ENCODE results near the gene COX18.

The COX18 gene

DNA sequence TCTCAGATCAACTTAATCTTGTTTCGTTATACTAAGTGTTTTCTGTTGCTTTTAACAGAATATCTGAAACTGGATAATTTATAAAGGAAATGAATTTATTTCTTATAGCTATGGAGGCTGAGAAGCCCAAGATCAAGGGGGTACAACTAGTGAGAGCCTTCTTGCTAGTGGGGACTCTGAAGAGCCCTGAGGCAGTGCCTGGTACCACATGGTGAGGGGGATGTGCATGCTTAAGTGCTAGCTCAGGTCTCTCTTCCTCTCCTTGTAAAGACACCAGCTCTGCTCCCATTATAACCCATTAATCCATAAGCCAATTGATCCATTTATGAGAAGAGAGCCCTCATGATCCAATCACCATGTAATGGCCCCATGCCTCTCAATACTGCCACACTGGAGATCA is 17.9 kb downstream of the COX18 start:
- no peak for DNase-seq

DNA sequence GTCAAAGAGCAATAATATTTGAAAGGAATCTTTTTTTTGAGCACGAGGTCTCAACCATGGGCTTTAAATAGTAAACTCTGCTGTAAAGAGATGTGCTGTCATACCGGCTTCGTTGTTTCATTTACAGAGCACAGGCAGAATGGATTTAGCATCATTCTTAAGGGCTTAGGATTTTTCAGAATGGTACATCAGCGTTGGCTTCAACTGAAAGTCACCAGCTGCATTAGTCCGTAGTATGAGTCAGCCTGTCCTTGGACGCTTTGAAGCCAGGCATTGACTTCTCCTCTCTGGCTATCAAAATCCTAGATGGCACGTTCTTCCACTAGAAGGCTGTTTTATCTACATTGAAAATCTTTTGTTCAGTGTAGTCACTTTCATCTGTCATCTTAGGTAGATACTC is 23.6 kb downstream of the COX18 start:
- DNase-seq = no peak

DNA sequence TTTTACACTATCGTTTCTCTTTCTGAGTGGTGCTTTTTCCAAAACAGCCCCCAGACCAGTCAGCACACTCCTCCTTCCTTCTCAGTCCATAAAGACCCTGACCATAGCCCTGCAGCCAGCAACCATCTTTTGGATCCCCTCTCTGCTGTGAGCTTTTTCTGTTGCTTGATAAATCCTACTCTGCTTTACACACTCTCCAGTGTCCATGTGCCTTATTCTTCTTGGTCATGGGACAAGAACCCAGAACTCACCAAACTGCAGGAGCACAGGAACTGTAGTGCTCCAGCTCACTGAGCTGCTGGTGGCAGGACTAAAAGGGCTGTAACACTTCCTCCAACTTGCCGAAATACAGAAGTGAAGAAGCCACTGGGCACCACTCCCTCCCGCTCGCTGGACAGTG is 32.5 kb downstream of the COX18 start:
- no peak for DNase-seq

DNA sequence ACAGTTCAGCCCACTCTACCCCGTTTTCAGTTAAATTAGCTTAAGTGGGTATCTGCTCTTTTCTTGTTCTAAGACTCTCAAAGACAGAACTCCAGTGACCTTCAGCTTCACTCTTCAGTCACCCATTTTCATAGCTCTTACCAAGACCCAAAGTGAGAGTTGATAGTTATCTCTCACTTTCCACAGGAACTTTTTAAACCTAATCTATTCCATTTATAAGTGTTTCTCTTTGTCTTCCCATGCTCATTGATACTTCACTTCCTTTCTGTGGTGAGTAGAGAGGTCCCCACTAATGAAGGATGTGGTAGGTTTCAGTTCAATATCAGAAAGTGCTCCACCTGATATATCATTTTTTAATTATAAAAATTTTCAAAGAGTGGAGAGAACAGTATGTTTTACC is 33.4 kb downstream of the COX18 start:
- DNase-seq = no peak

DNA sequence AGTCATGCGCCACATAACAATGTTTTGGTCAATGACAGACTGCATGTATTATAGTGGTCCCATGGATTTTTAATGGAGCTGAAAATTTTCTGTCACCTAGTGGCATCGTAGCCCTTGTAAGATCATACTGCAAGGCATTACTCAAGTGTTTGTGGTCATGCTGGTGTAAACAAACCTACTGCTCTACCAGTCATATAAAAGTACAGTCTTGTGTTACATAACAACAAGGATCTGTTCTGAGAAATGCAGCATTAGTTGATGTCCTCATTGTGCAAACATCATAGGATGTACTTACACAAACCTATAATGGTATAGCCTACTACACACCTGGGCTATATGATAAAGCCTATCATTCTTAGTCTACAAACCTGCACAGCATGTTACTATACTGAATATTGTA is 34.6 kb downstream of the COX18 start:
- no peak for DNase-seq

DNA sequence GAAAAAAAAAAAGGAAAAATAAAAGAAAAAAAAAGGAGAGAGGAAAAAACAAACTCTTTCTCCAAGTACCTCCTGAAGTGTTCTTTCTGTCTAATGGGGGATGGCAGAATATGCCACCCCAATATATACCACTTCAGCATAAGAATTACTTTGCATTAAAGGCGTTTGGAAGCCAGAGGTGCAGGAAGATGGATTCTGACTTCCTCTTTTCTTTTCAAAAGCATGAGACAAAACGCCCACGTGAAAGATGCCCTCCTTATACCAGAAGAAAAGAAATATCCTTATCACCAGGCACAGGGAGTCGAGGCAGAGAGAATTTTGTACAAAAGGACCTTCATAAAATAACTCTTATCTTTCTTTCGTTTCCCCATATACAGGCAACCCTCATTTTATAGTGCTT is 40.9 kb downstream of the COX18 start:
- DNase-seq = no peak

DNA sequence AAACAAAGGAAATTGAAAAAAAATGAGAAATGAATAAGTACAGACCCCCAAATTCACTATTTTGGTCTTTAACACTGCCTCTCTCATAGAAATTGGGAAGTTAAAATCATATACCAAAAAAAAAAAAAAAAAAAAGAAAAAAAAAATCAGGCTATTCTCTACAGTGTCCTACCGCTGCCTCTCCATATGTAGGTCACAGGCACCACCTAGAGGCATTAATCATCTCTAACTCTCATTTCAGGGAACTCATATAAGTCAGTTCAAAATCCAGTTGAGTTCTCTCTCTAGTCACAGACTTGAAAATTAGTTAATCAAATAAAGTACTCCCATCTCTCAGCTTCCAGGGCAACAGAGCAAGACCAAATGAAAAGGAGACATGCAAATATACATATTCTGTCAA is 47.9 kb downstream of the COX18 start:
- DNase-seq = no peak

DNA sequence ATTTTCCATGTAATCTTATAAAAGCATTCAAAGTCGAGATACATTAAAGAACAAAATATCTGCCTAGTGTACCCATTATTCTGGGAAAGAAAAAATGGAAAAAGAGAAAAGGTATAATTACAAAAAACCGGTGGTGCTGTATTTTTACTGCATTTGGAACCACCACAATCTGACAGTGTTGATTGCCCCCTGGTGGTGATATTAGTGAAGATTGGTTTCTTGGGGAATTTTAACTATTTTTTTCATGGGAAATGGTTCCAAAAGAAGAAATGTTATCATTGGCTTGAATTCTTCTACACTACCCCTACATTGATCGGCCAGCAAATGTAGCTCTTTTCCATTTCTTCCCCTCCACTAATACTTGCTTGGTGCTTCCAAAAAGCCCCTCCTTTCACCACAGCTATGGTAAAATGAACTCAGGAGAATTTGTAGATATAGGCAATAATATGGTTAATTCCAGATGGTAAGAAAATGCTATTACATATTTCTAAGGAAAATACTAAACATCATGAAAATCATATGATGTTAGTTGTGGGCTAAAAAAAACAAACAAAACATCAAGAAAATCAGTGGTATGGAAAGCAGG is 50.0 kb downstream of the COX18 start:
- DNase-seq = no peak

DNA sequence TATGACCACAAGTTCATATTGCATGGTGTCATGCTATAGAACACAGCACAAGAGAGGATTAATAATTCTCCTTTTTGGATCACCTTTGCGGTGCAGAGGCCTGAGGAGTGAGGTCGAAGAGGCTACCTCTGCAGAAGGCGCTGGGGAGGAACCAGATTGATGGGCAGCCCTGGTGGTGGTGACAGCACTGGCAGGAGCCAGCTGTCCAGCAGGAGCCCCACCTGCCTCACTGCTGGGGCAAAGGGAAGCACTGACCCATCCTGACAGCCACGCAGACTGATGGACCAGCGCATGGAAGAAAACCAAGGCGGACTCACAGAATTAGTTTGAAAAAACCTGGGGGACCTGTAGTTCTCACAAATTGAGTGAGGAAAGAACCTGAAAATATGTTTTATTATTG is 50.9 kb downstream of the COX18 start:
- DNase-seq = no peak

DNA sequence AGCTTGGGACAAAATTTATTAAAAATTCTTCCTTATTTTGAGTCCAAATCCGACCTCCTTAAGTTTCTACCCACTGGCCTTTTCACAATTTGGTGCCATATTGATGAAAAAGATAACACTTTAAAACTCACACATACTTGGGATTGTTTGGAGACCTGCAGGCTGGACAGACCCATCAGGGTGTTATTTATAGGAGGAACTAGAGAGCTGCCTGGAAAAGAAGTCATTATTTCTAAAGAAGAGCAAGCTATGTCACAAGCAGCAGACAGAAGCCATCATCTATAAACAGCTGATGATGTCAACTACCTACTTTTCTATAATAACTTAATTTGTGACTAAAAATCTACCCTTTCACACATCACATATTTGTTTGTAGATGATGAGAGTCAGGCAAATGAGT is 56.2 kb downstream of the COX18 start:
- no peak for DNase-seq

DNA sequence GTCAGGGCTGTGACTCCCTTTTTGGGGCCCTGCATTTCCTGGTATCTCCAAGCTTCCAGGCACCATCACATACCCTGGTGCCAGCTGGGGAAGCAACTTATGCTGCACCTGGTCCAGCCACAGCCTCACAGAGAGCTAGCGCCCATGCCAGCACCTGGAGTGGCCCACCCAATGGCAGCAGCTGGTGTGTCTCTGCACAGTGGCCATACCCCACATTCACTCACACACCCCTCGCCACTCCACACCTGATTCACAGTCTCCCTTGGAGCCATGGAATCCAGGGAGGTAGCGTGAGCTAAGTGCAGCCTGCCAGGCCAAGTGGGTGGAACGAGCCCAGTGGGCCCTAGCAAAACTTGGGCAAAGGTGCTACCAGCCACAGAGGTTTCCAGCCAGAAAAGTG is 56.8 kb downstream of the COX18 start:
- DNase-seq = no peak

DNA sequence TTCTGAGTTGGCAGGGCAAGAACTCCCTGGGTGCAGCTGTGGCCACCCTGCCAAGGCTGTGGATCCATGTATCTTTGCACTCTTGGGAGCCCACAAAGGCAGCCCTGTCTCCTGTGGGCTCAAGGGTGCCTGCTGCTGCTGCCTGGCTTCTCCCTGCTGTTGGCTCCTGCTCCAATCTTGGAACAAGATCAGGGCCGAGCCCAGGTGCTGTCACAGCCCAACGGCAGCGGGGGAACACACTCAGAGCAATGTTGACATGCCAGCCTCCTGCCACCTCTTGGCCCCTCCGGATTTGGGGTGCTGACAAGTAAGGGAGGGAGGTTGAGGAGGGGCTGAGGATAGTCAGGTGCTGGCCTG is 57.9 kb downstream of the COX18 start:
- DNase-seq = no peak

DNA sequence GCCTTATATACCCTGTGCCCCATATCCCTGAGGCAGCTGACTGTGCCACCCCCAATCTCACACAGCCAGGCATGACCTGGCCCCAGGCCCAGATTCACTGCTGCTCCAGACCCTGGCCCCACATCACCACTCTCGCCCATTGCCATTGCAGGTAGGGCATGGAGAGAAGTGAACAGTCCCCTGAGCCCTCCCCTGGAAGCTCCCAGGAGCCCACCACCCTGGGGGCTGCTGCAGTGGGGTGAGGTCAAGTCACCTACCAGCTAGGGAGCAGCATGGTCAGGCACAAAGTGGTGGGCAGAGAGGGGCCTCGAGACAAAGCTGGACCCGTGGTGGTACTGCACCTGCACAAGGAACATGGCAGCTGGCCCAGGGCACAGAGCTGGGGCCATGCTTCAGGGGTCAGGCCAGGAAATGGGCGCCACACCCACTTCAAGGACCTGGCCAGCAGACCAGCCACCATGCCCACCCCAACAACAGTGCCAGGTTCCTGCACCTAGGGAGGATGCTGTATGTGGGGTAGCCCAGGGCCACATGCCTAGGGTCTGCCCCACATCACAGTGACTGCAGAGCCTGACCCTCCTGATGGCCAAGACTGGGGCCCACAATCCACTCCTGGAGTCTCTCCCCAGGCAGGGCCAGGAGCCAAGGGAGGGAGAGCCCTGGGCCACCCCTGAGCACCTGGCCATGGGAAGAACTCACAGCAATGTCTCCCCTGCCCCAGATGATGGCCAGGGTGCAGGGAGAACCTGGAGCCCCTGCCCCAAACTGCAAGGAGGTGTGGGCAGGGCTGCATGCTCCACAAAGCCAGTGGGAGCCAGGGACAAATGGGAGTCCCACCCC is 58.5 kb downstream of the COX18 start:
- no peak for DNase-seq

DNA sequence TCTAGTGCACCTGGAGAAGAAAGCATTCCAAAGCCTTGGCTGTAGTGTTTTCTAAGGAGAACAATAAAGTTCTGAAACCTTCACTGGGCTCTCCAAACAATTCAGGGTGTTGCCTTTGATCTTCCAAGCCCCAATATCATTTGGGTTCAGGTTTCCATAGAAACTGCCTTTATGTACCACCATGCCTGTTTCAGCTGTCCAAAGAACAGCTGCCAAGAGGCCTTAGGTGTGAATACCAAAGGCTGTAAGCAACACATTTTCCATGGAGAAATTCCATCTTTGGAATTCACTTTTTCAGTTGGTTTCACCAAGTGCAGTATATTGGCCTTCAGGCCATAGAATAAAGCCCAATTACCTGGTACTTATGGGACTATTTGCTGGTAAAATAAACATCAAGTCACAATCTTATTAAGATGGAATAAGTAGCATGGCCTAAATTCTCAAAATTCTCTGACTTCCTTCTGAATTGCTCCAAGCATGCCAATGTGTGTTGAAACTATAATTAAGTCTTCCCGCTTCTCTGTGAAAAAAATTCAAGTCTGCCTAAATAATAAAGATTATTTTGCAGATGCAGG is 61.9 kb downstream of the COX18 start:
- no peak for DNase-seq

DNA sequence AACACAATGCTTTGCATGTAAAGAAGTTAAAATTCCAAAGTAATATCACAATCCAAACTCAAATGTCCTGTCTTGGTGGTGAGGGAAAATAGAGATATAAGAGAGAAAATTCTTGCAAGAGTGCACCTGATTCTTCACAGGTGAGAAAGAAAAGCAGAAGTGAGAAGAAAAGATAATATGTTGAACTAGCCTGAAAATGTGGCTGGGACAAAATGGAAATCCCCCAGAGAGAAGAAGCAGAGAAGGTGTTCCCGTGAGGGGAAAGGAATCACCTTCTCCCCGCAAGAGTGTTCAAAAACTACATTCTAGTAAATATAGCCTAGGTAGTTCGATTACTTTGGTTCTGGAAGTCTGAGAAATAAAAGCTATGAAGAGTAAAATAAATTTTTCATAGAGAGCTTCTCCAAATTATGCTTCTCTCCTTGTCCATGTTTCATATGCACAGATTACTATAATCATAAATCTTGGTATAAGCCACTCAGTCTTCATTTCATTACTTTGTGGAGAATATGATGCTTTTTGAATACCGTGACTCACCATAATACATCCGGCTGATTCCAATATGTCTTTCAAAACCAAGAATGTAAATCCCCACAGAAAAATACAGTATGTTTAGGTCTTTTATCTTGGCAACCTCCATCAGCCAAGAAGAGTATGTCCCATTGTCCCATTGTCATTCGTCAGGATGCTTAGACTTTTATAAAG is 63.1 kb downstream of the COX18 start:
- DNase-seq = no peak

DNA sequence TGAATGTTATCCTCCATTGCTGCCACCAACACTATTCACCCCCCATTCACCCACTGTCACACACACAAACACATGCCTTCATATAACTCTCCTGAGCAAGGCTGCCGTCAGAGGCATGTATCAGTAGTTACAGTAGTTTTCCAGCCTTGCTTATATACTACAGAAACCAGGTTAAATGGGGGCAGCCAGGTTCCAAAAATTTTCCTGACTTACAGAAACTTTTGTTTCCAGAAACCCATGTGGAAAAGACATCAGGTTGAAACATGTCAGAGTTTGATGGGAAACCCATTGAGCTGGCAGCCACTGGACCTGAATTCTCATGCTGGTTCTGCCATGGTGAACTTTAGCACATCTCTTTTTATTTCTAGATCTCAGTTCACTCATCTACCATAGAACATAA is 64.0 kb downstream of the COX18 start:
- DNase-seq = no peak

Measured in NK-92 treated with Interleukin-12 subunit alpha and Interleukin-12 subunit beta, amount 100 ng/mL, for 24 hours (cell line).